ENCODE measurements around the gene ABCA7. TPM values are rescaled to one million over a fixed set of nuclear protein-coding genes. Genes with fewer than 3 reads are reported as not detected.

ABCA7 gene
- total RNA-seq, 1 donor from 2014 or later = 51.0 TPM

DNA sequence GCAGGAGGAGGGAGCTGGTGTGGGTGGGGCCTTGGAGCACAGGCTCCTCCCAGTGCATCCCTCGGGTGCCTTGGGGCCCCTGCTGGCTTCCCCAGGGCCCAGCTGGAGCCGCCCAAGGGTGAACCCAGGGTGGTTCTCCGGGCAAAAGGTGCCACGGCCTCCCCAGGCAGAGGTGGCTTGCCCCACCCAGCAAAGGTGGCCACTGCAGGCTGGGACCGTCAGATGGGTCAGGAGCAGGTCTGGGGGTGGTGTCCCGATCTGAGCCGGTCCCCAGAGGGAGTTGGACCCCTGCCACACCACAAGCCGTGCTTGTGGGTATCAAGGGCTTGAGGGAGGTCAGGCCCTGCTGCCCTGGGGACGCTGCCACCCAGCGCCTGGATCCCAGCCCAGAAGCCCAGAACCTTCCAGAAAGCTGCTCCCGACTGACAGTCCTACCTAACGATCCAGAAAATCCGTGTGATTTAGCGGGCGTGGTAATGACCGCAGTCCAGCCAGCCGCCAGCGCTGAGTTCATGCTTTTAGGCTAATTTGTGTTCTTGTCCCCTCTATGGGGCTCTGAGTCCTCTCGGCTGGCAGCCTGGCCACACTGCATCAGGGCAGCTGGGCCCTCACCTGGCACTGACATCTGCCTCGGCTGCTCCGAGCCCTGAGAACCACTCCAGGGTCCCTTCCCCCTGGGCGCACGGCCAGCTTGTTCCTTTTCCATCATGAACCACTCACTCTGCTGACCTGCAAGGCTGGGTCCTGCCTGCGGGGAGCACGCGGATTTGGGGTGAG, 44.7 kb upstream of the ABCA7 start:
- intact Hi-C loops (cut with DNase I) = no loop called here
- Histone ChIP-seq H3K27ac (peak overlapping the region; percentile 24), H3K4me3 (no peak overlapping the region), H3K4me1 (peaks cover 13% of the 10 kb centered on the region), H3K9me3 (no peaks in the 10 kb centered on the region), H3K27me3 (peaks cover 49% of the 10 kb centered on the region), H3K36me3 (peaks cover 13% of the 10 kb centered on the region)
- TF ChIP-seq, protein P1, sequence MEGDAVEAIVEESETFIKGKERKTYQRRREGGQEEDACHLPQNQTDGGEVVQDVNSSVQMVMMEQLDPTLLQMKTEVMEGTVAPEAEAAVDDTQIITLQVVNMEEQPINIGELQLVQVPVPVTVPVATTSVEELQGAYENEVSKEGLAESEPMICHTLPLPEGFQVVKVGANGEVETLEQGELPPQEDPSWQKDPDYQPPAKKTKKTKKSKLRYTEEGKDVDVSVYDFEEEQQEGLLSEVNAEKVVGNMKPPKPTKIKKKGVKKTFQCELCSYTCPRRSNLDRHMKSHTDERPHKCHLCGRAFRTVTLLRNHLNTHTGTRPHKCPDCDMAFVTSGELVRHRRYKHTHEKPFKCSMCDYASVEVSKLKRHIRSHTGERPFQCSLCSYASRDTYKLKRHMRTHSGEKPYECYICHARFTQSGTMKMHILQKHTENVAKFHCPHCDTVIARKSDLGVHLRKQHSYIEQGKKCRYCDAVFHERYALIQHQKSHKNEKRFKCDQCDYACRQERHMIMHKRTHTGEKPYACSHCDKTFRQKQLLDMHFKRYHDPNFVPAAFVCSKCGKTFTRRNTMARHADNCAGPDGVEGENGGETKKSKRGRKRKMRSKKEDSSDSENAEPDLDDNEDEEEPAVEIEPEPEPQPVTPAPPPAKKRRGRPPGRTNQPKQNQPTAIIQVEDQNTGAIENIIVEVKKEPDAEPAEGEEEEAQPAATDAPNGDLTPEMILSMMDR (IDR thresholded peaks at IDR 0.05) = no peak
- peak; percentile 84 for DNase-seq
- peak; percentile 21 for ATAC-seq

- TF ChIP-seq, protein P1 (IDR thresholded peaks at IDR 0.05) = no peak
- H3K27ac ChIP-seq = no peak overlapping the region
- H3K4me3 ChIP-seq = no peak overlapping the region
- peaks cover 56% of the 10 kb centered on the region for H3K27me3 ChIP-seq
- peaks cover 17% of the 10 kb centered on the region for H3K4me1 ChIP-seq
- ATAC-seq = peak; percentile 4
- H3K9me3 ChIP-seq = no peaks in the 10 kb centered on the region
- intact Hi-C loops (cut with DNase I) = no loop called here
- peaks cover 9% of the 10 kb centered on the region for H3K36me3 ChIP-seq
- no peak for DNase-seq
These were observed 43.7 kb upstream of the ABCA7 start for GRCh38 chr19:996051-996838.

- Histone ChIP-seq H3K4me1 (peaks cover 23% of the 10 kb centered on the region), H3K36me3 (peaks cover 5% of the 10 kb centered on the region), H3K4me3 (no peak overlapping the region), H3K9me3 (no peaks in the 10 kb centered on the region), H3K27ac (no peak overlapping the region), H3K27me3 (peaks cover 68% of the 10 kb centered on the region)
- DNase-seq (no peak), ATAC-seq (no peak)
- TF ChIP-seq, protein P1 (IDR thresholded peaks at IDR 0.05) = no peak
- intact Hi-C loops (cut with DNase I) = no loop called here
These were observed 41.8 kb upstream of the ABCA7 start for GRCh38 chr19:998064-998463.

DNA sequence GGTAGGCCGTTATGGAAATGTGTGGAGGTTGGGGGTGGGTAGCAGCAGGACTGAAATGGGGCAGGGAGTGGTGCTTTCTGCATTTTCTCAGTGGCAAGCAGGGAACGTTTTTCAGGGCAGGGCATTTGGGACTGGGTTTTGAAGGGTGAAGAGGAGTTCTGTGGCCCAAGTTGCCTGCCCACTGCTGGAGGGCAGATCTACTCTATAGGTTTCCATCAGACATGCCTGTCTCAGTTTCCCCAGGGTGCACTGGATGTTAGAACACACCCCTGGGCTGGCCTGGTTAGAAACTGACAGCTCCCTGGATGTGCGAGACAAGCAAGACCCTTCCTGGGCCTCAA, 40.6 kb upstream of the ABCA7 start:
- H3K27me3 ChIP-seq = peaks cover 75% of the 10 kb centered on the region
- intact Hi-C loops (cut with DNase I) = no loop called here
- TF ChIP-seq, protein P1 (IDR thresholded peaks at IDR 0.05) = no peak
- ATAC-seq (no peak), DNase-seq (no peak)
- no peak overlapping the region for H3K27ac ChIP-seq
- H3K36me3 ChIP-seq = peaks cover 1% of the 10 kb centered on the region
- peaks cover 23% of the 10 kb centered on the region for H3K4me1 ChIP-seq
- H3K4me3 ChIP-seq = no peak overlapping the region
- H3K9me3 ChIP-seq = no peaks in the 10 kb centered on the region

GRCh38 chr19:1000095-1000494, 39.8 kb upstream of the ABCA7 start, which contains the start of gene GRIN3B:
GRIN3B (plus strand) TSS chr19:1000419; CDS start chr19:1000438, 19 bp downstream.
- H3K36me3 ChIP-seq = no peaks in the 10 kb centered on the region
- ATAC-seq (peak; percentile 52), DNase-seq (peak; percentile 83)
- H3K27ac ChIP-seq = no peak within 1 kb of the TSS
- TF ChIP-seq, protein P1 (IDR thresholded peaks at IDR 0.05) = peak; percentile 48
- peaks cover 23% of the 10 kb centered on the region for H3K4me1 ChIP-seq
- H3K4me3 ChIP-seq = no peak within 1 kb of the TSS
- intact Hi-C loops (cut with DNase I) = no loop called here
- no peaks in the 10 kb centered on the region for H3K9me3 ChIP-seq
- H3K27me3 ChIP-seq = peaks cover 75% of the 10 kb centered on the region
